ENCODE data around the gene LYL1. TPM values are rescaled to one million over a fixed set of nuclear protein-coding genes. Genes with fewer than 3 reads are reported as not detected.
A peak's percentile ranks its signal among the peaks of the same experiment; 100 is the strongest.

The LYL1 gene
- total RNA-seq, 4 donors from 2014 or later: 5.5 to 29.9 (median 20.5) TPM

- peak; percentile 72 for DNase-seq (ENCODE audit: low spot score)
- TF ChIP-seq CTCF (IDR thresholded peaks at IDR 0.05): peak in 1 of 3 donors; percentile 63
- peak; percentile 71 for ATAC-seq (ENCODE audit: low FRiP score)
These were observed 41.4 kb downstream of the LYL1 start for GRCh38 chr19:13060964-13061927.

DNA sequence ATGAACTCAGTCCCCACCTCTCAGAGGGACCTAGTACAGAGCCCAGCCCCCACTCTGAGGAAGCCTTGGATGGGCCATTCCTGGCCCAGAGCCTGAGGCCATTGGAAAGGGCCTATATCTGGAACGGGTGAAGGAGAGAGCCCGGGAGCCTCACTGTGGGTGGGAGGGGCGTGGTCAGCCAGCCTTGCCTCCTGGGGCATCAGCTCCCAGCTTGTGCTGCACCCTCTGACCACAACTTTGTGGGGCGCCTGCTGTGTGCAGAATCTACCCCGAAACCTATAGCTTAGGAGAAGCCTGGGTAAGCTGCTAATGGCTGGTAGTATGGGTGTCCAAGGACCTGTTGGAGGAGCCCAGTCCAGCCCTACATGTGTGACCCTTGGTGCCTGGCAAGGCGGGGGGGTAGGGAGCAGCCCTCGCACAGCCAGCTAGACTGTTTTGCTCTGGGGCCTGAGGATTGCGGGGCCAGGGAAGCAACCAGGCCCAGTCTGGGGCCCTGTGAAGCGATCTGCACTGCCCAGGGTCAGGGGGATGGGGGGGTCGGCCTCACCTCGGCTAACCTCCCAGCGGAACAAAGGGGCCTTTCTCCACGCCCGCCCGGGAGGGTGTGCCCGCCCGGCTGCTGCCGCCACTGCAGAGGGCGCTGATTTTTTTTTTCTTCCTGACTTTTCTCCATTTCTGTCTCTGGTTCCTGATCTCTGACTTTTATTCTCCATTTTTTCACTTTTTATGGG lies 42.3 kb downstream of the LYL1 start:
- no peak for TF ChIP-seq CTCF (IDR thresholded peaks at IDR 0.05)
- no peak for DNase-seq (ENCODE audit: low spot score)
- no peak for ATAC-seq (ENCODE audit: low FRiP score)

DNA sequence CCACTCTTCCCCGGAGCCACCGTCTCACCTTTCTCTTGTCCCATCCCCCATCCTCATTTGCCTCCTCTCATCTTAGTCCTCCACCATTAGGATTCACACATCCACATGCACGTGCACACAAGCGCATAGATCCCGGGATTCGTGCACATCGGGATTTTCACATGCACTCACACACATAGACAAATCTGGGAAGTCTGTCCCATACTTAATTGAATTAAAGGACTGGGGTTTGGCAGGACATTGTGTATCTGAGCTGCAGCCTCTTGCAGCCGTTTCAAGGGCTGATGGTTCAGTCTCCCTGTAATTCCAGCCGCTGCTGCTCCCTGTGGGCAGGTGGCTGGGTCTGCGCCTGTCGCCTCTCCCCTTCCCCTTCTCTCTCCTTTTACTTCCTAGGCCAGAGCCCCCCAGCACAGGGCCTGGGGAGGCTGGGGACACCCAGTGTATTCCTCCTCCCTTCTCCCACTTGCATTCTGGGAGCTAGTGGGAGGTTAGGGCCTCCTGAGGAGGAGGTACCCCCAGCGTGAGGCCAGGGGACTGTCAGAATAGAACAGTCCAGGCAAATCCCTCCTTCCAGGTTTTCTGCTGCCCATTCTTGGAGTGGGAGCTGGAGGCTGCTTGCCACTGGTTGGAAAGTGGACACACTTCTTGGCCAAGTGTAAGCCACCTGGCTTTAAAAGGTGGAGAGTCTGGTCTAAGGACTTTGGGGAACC lies 43.6 kb downstream of the LYL1 start:
- TF ChIP-seq CTCF (IDR thresholded peaks at IDR 0.05): no peak
- DNase-seq (ENCODE audit: low spot score) (no peak), ATAC-seq (ENCODE audit: low FRiP score) (no peak)

DNA sequence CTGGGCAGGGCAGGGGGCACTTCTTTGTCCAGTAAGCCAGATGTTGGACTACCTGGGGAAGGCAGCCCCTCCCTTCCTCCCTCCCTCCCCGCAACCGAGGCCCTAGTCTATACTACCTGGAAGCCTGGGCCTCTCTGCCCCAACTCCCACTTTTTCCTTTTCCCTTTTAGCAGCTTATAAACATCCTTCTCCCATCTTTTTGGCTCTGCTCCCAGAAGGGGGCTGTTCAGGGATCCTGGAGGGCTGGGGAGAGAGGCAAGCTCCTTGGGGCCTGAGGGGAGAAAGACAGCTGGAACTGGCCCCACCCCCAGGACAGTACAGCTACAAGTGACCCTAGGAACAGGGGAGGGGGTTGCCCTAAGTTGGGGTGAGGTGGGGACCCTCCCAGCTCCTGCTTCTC lies 44.9 kb downstream of the LYL1 start:
- TF ChIP-seq CTCF (IDR thresholded peaks at IDR 0.05): no peak
- ATAC-seq (ENCODE audit: low FRiP score): no peak
- no peak for DNase-seq (ENCODE audit: low spot score)

- ATAC-seq (ENCODE audit: low FRiP score): no peak
- DNase-seq (ENCODE audit: low spot score): no peak
- TF ChIP-seq CTCF (IDR thresholded peaks at IDR 0.05): no peak
These were observed 45.5 kb downstream of the LYL1 start for GRCh38 chr19:13057147-13057572.

DNA sequence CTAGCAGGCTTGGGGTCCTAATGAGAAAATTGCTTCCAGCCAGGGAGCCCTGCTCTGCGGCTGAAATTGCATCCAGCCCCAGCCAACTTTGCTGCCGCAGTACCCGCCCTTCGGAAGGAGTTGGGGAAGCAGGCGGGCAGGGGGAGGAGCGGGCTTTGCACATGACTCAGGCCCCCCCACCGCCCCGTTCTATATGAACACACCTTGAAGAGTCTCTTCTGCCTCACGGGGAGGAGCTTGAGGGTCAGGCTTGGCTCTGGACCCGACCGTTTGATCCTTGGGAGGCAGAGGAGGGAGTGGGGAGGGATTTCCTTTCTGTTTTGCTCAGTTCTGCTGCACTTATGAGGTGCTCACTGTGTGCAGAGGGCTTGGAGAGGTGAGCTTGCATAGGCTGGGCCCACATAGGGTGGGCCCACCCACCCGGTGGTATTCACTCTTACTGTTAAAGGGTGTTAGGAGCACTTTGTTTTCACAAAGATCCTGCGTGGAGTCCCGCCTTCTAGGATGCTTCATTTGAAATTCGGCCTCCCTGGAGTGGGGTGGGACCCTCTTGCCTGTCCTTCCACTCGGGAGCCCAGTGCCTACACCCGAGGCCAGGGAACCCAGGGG lies 46.5 kb downstream of the LYL1 start:
- TF ChIP-seq CTCF (IDR thresholded peaks at IDR 0.05): no peak
- peak; percentile 62 for DNase-seq (ENCODE audit: low spot score)
- ATAC-seq (ENCODE audit: low FRiP score): peak; percentile 63

Data from omental fat pad (tissue), 4 donors.